Spleen (tissue), 11 donors: Measurements from ENCODE around the gene WAC. TPM values are rescaled to one million over a fixed set of nuclear protein-coding genes. Genes with fewer than 3 reads are reported as not detected.

ENCODE experiments used
- DNase-seq: peaks from one replicate; pipeline ENCODE4 v3.0.0-alpha.2; 2020
- H3K27ac ChIP-seq, 8 donors: fragments of 200-600 bp; sonication (generic) in 7 of 8; 1 replicate in 4 of 8; 2 replicates in 4 of 8; pipeline versions ENCODE4 v1.5.0 to v1.8.0; 2016 to 2021; ENCODE audit warnings: inconsistent platforms in 4 of 8, mild to moderate bottlenecking in 4 of 8, moderate library complexity in 1 of 8
- H3K27me3 ChIP-seq, 7 donors: fragments of 200-600 bp; sonication (generic) in 6 of 7; replicated peaks in 1 of 7; 1 replicate in 4 of 7; 2 replicates in 3 of 7; pipeline versions ENCODE4 v1.5.0 to v1.8.0; 2016 to 2021; ENCODE audit warnings: inconsistent platforms in 3 of 7, mild to moderate bottlenecking in 1 of 7
- H3K36me3 ChIP-seq, 6 donors: fragments of 200-600 bp; sonication (generic) in 5 of 6; 1 replicate in 4 of 6; 2 replicates in 2 of 6; pipeline versions ENCODE4 v1.5.0 to v1.8.0; 2016 to 2021; ENCODE audit warnings: inconsistent platforms in 2 of 6
- H3K4me1 ChIP-seq, 6 donors: fragments of 200-600 bp; sonication (generic) in 5 of 6; 1 replicate in 3 of 6; 2 replicates in 3 of 6; pipeline versions ENCODE4 v1.5.0 to v1.8.0; 2016 to 2021; ENCODE audit warnings: inconsistent platforms in 3 of 6
- H3K4me3 ChIP-seq, 8 donors: fragments of 200-600 bp; sonication (generic) in 7 of 8; 1 replicate in 4 of 8; 2 replicates in 4 of 8; pipeline versions ENCODE4 v1.5.0 to v1.8.0; 2016 to 2021; ENCODE audit warnings: inconsistent platforms in 4 of 8, mild to moderate bottlenecking in 4 of 8, moderate library complexity in 2 of 8
- H3K9me3 ChIP-seq, 8 donors: fragments of 200-600 bp; sonication (generic) in 7 of 8; 1 replicate in 4 of 8; 2 replicates in 4 of 8; pipeline versions ENCODE4 v1.5.0 to v1.8.0; 2016 to 2021; ENCODE audit warnings: inconsistent platforms in 4 of 8
- POLR2A ChIP-seq, 3 donors: fragments of 450-650 bp; IDR thresholded peaks; one replicate each; pipeline ENCODE4 v1.5.1; 2017; ENCODE audit warnings: antibody characterized with exemption in 3 of 3, mild to moderate bottlenecking in 1 of 3
- POLR2AphosphoS5 ChIP-seq, 3 donors: sonication (generic); formaldehyde crosslinking; IDR thresholded peaks; one replicate each; pipeline ENCODE4 v1.5.1; 2017; ENCODE audit warnings: antibody characterized with exemption in 3 of 3
- WGBS, 5 donors: extraction: QIAGEN DNeasy Blood & Tissue Kit in 3 of 5; methylation state at CpG; one replicate each; pipeline versions ENCODE4 v1.1.5 to v1.1.7; 2013 to 2018; 5-methylcytosine and 5-hydroxymethylcytosine counted together
- intact Hi-C: fragments of 100-400 bp; cut with DNase I; formaldehyde crosslinking; loops from one replicate; pipeline ENCODE4 v1.15.0; 2023; ENCODE audit warnings: low total_unique reads
- polyA plus RNA-seq, 3 donors: library from polyadenylated mRNA; stranded (reverse); fragments of 200-250 nt; gene quantifications; one replicate each; pipeline ENCODE4 v1.2.1, GENCODE V29; 2013
- total RNA-seq, 7 donors: library from RNA; depleted of rRNA in 3 of 7; stranded (reverse); fragments of >200 nt in 3 of 7; fragmentation: NEBNext Ultra II Directional in 4 of 7; extraction: Animal tissue kit (Norgen Biotek cat#: 25700) in 4 of 7; gene quantifications; one replicate each; pipeline versions ENCODE4 v1.1.0 to v1.2.1, GENCODE V29; 2016 to 2021
- TF ChIP-seq, protein P1 (sequence below), 11 experiments: fragments of 200-600 bp in 7 of 11; fragments of 450-650 bp in 4 of 11; sonication (generic) in 4 of 11; IDR thresholded peaks in 8 of 11; conservative IDR thresholded peaks in 3 of 11; 1 replicate in 7 of 11; 2 replicates in 4 of 11; pipeline versions ENCODE4 v1.4.0 to v1.8.0; 2016 to 2021; ENCODE audit warnings: antibody characterized with exemption in 11 of 11, inconsistent platforms in 4 of 11, mild to moderate bottlenecking in 1 of 11
- donor health status: healthy with polysubstance abuse.
- donor health status: DM: no; HTN: no; CAD: no; lungs with moderate emphysema.
- donor health status: DM: no; HTN: no; CAD: no.
- donor health status: Bipolar disorder and iron deficiency.
- donor health status: healthy.
- donor health status: DM: no; HTN: no; CAD: no.
- donor health status: DM: yes; HTN: yes; CAD: no.

WAC gene
- total and polyA plus RNA-seq, 10 donors = 29.6 to 181 (median 142) TPM

DNA sequence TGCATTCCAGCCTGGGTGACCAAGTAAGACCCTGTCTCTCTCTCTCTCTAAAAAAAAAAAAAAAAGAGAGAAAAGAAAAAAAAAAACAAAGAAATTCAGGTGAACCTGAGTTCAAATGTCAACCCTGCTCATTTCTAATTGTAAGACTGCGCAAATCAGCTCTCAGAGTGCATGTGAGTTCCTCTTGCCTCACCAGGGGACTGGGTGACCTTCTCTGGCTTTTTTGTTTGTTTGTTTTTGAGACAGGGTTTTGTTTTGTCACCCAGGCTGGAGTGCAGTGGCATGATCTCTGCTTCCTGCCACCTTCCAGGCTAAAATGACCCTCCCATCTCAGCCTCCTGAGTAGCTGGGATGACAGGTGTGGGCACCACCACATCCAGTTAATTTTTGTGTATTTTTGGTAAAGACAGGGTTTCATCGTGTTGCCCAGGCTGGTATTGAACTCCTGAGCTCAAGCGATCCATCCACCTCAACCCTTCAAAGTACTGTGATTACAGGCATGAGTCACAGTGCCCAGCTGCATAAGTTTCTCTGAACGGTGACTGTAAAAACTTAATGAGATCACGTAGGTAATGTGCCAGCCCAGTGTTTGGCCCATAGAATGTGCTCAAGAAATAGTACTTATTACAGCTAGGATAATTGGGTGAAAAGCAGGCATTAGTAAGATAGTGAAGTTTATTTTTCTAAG is 99.1 kb downstream of the WAC start:
- no peak for DNase-seq
- WGBS, 5 donors = 87 to 92% (median 90%) methylated on average over 5 of the region's 5 CpGs
- intact Hi-C loops = no loop called here

DNA sequence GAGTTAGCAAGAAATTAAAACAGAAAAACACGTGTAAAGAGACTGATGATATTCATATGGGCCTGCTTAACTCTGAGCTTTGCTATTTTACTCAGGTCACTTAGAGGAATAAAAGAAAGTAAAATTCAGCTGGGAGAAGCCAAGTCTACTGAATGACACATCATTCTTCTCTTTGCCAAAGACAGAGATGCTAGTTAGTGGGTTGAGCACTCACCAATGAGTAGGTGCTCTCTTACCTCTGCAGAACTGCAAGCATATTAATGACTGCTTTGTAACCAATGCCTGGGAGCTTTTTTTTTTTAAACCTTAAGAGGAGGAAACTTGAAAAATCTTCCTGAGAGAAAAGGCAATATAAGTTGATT is 99.6 kb downstream of the WAC start:
- TF ChIP-seq, protein P1, sequence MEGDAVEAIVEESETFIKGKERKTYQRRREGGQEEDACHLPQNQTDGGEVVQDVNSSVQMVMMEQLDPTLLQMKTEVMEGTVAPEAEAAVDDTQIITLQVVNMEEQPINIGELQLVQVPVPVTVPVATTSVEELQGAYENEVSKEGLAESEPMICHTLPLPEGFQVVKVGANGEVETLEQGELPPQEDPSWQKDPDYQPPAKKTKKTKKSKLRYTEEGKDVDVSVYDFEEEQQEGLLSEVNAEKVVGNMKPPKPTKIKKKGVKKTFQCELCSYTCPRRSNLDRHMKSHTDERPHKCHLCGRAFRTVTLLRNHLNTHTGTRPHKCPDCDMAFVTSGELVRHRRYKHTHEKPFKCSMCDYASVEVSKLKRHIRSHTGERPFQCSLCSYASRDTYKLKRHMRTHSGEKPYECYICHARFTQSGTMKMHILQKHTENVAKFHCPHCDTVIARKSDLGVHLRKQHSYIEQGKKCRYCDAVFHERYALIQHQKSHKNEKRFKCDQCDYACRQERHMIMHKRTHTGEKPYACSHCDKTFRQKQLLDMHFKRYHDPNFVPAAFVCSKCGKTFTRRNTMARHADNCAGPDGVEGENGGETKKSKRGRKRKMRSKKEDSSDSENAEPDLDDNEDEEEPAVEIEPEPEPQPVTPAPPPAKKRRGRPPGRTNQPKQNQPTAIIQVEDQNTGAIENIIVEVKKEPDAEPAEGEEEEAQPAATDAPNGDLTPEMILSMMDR (IDR thresholded peaks at IDR 0.05 in 8 of 11, conservative IDR thresholded peaks at IDR 0.05 in 3 of 11) = no peak
- TF ChIP-seq POLR2A (IDR thresholded peaks at IDR 0.05) (no peak), POLR2AphosphoS5 (IDR thresholded peaks at IDR 0.05) (no peak)
- 77 to 95% (median 87%) methylated on average over 1 of the region's 1 CpG for WGBS, 5 donors
- Histone ChIP-seq H3K27ac (no peak overlapping the region), H3K27me3 (peaks cover 0 to 23% (median 0%) of the 10 kb centered on the region in 7 donors), H3K4me3 (no peak overlapping the region), H3K4me1 (peaks cover 0 to 12% (median 8%) of the 10 kb centered on the region in 6 donors), H3K9me3 (peaks cover 0 to 5% (median 2%) of the 10 kb centered on the region in 8 donors), H3K36me3 (no peaks in the 10 kb centered on the region)
- DNase-seq = no peak
- intact Hi-C loops = no loop called here

More for the DNA sequence above, 99.1 kb downstream of the WAC start:
- Histone ChIP-seq H3K9me3 (peaks cover 0 to under 1% (median 0%) of the 10 kb centered on the region in 8 donors), H3K4me3 (no peak overlapping the region), H3K27ac (no peak overlapping the region), H3K4me1 (peaks cover 0 to 13% (median 8%) of the 10 kb centered on the region in 6 donors), H3K27me3 (peaks cover 0 to 23% (median 0%) of the 10 kb centered on the region in 7 donors), H3K36me3 (no peaks in the 10 kb centered on the region)
- TF ChIP-seq POLR2AphosphoS5 (IDR thresholded peaks at IDR 0.05) (no peak), POLR2A (IDR thresholded peaks at IDR 0.05) (no peak)
- TF ChIP-seq, protein P1 (IDR thresholded peaks at IDR 0.05 in 8 of 11, conservative IDR thresholded peaks at IDR 0.05 in 3 of 11) = no peak

DNA sequence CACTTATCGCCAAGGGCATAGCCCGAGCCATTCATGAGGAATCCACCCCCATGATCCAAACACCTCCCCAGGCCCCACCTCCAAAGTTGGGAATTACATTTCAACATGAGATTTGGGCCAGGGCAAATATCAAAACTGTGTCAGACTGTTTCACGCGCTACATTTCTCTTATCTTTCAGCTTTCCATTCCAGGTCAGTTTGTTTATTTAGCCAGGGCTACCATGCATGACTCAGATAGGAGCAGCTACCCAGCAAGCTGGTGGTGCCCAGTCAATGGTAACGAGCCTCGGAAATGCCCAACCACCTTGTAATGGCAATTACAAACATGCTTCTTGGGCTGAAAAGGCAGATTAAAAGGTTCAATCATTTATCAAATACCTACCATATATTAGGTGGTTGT is 100.8 kb downstream of the WAC start:
- DNase-seq = no peak
- TF ChIP-seq POLR2A (IDR thresholded peaks at IDR 0.05) (no peak), POLR2AphosphoS5 (IDR thresholded peaks at IDR 0.05) (no peak)
- TF ChIP-seq, protein P1 (IDR thresholded peaks at IDR 0.05 in 8 of 11, conservative IDR thresholded peaks at IDR 0.05 in 3 of 11) = no peak
- H3K27me3 ChIP-seq = peaks cover 0 to 19% (median 0%) of the 10 kb centered on the region in 7 donors

DNA sequence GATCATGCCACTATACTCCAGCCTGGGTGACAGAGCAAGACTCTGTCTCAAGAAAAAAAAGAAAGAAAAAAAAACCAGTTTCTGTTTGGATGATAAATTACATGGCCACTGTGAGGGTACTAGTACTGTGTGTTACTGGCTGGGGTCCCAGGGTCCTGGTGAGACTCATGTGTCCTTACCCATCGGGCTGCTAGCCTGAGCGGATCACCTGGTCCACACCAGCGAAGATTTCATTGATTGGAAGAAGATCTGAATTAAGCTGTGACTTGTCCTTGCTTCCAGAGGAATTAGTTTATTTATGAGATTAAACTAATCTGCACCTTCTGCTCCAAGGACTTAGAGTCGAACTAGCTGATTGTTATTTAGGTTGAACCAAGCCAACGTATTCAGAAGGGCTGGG is 104.4 kb downstream of the WAC start:
- WGBS, 5 donors = 79 to 95% (median 91%) methylated on average over 5 of the region's 5 CpGs
- Histone ChIP-seq H3K4me3 (no peak overlapping the region), H3K9me3 (peaks cover 0 to 27% (median 19%) of the 10 kb centered on the region in 8 donors), H3K4me1 (no peaks in the 10 kb centered on the region), H3K27ac (no peak overlapping the region), H3K27me3 (no peaks in the 10 kb centered on the region), H3K36me3 (no peaks in the 10 kb centered on the region)
- TF ChIP-seq POLR2AphosphoS5 (IDR thresholded peaks at IDR 0.05) = no peak
- TF ChIP-seq, protein P1 (IDR thresholded peaks at IDR 0.05 in 8 of 11, conservative IDR thresholded peaks at IDR 0.05 in 3 of 11) = no peak
- no peak for TF ChIP-seq POLR2A (IDR thresholded peaks at IDR 0.05)
- no peak for DNase-seq
- intact Hi-C loops = no loop called here

More for the DNA sequence above, 100.8 kb downstream of the WAC start:
- intact Hi-C loops = no loop called here
- Histone ChIP-seq H3K9me3 (peaks cover 0 to 17% (median 14%) of the 10 kb centered on the region in 8 donors), H3K4me1 (peaks cover 0 to under 1% (median 0%) of the 10 kb centered on the region in 6 donors), H3K36me3 (no peaks in the 10 kb centered on the region), H3K27ac (no peak overlapping the region), H3K4me3 (no peak overlapping the region)
- 87 to 94% (median 91%) methylated on average over 6 of the region's 6 CpGs for WGBS, 5 donors
